HEK293 (cell line): ENCODE results near the gene PLGLB2.
"Not testable (repeated sequence)": the region's sequence is repeated elsewhere in the genome, so short reads cannot be mapped to it uniquely, and the experiment has no call there.

Experiments
- CTCF ChIP-seq: fragments of 450-650 bp; formaldehyde crosslinking; IDR thresholded peaks from 2 replicates; pipeline ENCODE4 v1.5.1; 2016; ENCODE audit warnings: missing biosample characterization, missing genetic modification characterization
- KLF16 ChIP-seq: fragments of 450-650 bp; formaldehyde crosslinking; IDR thresholded peaks from 2 replicates; pipeline ENCODE4 v1.5.1; 2017; ENCODE audit warnings: missing biosample characterization, missing genetic modification characterization
- TRIM28 ChIP-seq: IDR thresholded peaks from 2 replicates; pipeline ENCODE4 v1.6.1; 2011; ENCODE audit warnings: low read length, control low read depth, borderline replicate concordance

GRCh38 chr2:87745353-87745951, 2.4 kb upstream of the PLGLB2 start:
- not testable (repeated sequence) for TF ChIP-seq CTCF (tag by site-specific recombination); TRIM28; KLF16
